Bone marrow (tissue), 2 donors: ENCODE measurements around the gene STARD5.

Experiments
- DNase-seq, 2 donors: peaks; one replicate each; lab custom pipeline; 2025; lab: John Stamatoyannopoulos, UW

The STARD5 gene

GRCh38 chr15:81311752-81312464 is 12.0 kb downstream of the STARD5 start:
- peak; percentile 10 to 95 for DNase-seq

DNA sequence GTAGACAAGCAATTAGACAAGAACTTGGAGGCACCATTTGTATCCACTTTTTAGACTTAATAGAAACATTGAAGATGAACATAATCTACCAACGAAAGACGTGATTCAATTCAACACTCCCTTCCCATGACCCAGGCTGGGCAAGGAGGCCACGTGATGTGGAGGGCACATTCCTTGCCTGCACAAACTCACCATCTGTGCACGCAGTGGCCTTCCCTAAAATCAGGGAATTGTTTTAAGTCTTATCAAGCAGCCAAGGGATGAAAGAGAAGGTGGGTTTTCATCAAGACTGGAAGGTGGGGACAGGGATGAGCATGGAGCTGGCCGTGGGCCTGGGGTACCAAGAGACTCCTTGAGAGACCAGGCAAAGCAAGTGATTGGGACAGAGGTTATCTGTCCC is 13.5 kb downstream of the STARD5 start:
- no peak for DNase-seq

- DNase-seq = no peak
Measured at GRCh38 chr15:81309647-81310450, 14.1 kb downstream of the STARD5 start.

- DNase-seq = no peak
Measured at GRCh38 chr15:81308260-81308659, 15.7 kb downstream of the STARD5 start.

DNA sequence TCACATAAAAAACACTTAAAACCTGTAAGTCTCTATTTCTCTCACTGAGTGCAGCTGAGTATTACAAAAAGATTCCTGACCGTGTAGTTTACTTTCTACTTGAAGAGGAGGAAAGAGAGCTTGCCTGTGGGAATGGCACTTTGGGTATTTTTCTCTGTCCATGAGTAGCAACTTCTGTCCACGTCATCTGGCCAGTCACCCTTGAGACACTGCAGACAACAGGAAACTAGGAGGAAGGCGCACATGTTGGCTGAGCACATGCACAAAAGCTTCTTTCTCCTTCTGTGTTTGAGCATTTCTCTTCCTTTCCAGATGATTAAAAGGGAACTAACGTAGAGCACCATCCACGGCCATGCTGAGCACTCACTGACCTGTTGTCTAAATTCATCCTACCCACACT is 19.7 kb downstream of the STARD5 start:
- DNase-seq = peak; percentile 13 to 37

- no peak for DNase-seq
Measured at GRCh38 chr15:81303244-81304225, 20.4 kb downstream of the STARD5 start.

DNA sequence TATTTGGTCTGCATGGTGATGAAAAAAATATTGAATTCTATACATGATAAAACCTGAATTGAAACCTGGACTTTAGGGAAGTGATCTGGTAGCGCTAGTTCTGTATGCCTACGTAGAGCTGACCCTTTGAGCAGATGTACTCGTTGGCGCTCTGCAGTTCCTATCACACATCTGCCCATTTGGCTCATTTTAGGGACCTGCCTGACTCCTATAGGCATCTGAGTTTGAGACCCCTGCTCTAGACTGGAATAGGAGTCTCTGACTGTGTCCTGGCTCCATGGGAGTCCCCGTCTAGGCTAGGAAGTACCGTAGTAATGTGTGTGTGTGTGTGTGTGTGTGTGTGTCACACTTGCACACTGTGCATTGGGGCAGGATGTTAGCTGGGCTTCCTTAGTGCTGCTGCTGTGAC is 21.2 kb downstream of the STARD5 start:
- no peak for DNase-seq

- DNase-seq = peak in 1 of 2 donors; percentile 16
Measured at GRCh38 chr15:81301815-81302399, 22.0 kb downstream of the STARD5 start.

GRCh38 chr15:81301385-81301784 is 22.6 kb downstream of the STARD5 start:
- no peak for DNase-seq

DNA sequence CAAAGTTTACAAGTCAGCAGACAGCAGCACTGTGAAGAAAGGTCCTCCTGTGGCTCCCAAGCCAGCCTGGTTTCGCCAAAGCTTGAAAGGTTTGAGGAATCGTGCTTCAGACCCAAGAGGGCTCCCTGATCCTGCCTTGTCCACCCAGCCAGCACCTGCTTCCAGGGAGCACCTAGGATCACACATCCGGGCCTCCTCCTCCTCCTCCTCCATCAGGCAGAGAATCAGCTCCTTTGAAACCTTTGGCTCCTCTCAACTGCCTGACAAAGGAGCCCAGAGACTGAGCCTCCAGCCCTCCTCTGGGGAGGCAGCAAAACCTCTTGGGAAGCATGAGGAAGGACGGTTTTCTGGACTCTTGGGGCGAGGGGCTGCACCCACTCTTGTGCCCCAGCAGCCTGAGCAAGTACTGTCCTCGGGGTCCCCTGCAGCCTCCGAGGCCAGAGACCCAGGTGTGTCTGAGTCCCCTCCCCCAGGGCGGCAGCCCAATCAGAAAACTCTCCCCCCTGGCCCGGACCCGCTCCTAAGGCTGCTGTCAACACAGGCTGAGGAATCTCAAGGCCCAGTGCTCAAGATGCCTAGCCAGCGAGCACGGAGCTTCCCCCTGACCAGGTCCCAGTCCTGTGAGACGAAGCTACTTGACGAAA is 24.2 kb downstream of the STARD5 start:
- no peak for DNase-seq

GRCh38 chr15:81299156-81299555 is 24.8 kb downstream of the STARD5 start:
- no peak for DNase-seq

- no peak for DNase-seq
Measured at GRCh38 chr15:81298611-81299010, 25.3 kb downstream of the STARD5 start.

DNA sequence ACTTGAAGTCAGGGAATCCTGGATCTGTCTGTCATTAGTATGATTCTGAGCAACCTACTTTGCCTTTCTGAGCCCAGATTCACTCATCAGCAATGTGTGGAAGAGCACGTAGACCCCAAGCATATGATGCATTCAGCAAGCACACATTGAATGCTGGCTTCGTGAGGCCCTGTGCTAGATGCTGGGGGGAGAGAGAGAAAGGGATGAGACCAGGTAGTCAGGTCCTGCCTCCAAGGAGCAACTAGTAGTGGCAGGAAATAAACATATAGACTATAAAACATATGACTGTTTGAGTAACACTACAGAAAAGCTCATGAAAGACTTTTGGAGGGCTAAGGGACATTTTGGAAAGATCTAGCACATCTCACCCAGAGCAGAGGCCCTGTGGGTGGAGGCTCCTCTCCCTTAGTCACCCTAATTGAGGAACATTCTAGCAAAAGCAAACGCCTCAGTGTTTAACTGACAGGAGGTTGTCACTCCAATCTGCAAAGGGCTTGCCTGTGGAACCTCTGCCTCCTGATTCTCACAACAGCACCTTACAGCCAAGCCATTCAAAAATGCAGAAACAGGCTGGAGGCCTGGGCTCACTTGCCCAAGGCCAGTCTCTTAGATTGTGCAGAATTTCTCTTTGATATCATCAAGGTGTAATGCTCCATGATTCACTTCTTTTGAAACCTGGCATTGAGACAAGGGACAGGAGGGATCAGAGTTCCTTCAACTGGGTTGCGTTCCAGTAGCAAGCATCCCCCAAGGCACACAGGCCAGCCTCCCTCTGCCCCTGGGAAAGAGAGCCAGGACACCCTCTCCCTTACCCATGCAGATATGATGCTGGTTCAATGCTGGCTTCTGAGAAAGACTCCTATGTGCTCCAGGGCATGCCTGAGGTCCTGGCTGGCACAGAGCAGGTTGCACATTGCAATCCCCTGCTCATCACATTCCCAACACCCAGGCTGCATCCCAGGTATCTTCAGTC is 26.1 kb downstream of the STARD5 start:
- peak in 1 of 2 donors; percentile 50 for DNase-seq

DNA sequence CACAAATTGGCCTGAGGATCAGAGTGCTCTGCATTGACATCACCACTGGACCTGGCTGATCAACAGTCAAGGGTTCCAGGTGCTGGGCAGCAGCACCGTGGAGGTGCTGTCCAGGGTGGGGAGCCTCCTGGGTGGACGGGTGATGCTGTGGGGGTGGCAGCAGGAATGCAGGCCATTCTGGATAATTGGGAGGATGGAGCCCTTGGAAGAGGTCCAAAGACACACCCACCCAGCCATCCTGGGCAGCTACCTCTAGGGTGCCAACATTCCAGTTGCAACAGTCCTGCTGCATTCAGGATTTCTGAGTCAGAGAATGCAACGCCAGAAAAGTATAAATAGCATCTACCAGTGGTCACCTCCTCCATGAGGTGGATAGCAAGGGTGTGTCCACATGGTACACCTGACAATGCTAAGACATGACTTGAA is 26.8 kb downstream of the STARD5 start:
- no peak for DNase-seq

GRCh38 chr15:81296673-81297072 is 27.3 kb downstream of the STARD5 start:
- peak; percentile 14 to 83 for DNase-seq

GRCh38 chr15:81296186-81296585 is 27.8 kb downstream of the STARD5 start:
- DNase-seq = no peak

DNA sequence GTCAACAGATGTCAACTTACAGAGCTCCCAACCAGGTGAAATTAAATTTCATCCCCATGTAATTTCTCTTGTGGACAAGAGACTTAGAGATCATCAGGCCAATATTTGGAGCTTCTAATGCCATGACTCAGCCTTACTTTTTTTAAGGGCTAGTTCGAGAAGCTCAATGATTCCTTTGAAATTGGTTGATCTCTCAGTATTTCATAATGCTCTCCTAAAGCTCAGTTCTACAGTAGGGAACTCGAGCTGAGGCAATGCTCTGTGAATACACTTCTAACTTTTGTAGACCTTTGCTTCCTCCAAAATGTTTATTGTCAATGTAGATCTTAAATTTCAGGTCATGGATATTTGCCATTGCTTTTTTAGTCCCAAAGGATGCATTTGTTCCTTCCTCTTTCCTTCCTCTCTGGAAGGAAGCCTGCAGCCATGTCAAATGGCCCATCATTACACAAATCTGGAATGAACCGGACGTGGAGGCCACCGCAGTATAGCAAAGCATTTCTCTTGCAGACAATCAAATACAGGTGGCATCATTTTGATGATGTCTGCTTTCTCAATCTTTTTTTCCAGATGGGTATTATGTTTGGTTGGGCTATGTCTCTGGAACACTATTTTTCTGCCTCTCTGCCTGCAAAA is 28.3 kb downstream of the STARD5 start:
- no peak for DNase-seq

DNA sequence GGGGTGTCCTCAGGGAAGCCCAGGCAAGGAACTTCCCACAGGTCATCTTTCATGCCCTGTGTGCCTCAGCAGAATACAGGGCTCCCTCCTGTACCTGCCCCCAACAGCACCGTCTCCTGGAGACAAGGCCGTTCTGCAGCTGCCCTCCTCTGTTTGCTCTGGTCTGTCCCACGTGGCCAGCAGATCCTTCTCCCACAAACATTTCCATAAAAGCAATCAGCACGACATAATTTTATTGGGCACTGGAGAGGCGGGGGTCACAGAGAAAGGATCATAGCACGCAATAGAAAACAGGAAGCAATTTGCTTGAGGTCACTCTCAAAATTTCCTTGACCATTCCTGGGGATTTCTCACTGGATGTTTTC is 29.4 kb downstream of the STARD5 start:
- no peak for DNase-seq

- DNase-seq = peak in 1 of 2 donors; percentile 93
Measured at GRCh38 chr15:81293728-81294515, 30.0 kb downstream of the STARD5 start.
